ENCODE results near the gene BRD1.

Gene BRD1

GRCh38 chr22:49800408-49801238, 27.1 kb downstream of the BRD1 start:
- DNase-seq (ENCODE audit: low read depth): peak; percentile 17

- DNase-seq (ENCODE audit: low read depth): no peak
These were observed 28.1 kb downstream of the BRD1 start for GRCh38 chr22:49799431-49800075.

- no peak for DNase-seq (ENCODE audit: low read depth)
These were observed 29.1 kb downstream of the BRD1 start for GRCh38 chr22:49798486-49799151.

GRCh38 chr22:49797706-49798105, 30.0 kb downstream of the BRD1 start:
- DNase-seq (ENCODE audit: low read depth): no peak

- DNase-seq (ENCODE audit: low read depth): no peak
These were observed 30.9 kb downstream of the BRD1 start for GRCh38 chr22:49796596-49797270.

GRCh38 chr22:49795521-49795920, 32.2 kb downstream of the BRD1 start:
- no peak for DNase-seq (ENCODE audit: low read depth)

- no peak for DNase-seq (ENCODE audit: low read depth)
These were observed 33.8 kb downstream of the BRD1 start for GRCh38 chr22:49793871-49794270.

GRCh38 chr22:49793296-49793695, 34.4 kb downstream of the BRD1 start:
- DNase-seq (ENCODE audit: low read depth): no peak

GRCh38 chr22:49792107-49792506, 35.6 kb downstream of the BRD1 start:
- no peak for DNase-seq (ENCODE audit: low read depth)

- DNase-seq (ENCODE audit: low read depth): no peak
These were observed 36.0 kb downstream of the BRD1 start for GRCh38 chr22:49791682-49792081.

GRCh38 chr22:49790912-49791311, 36.8 kb downstream of the BRD1 start:
- no peak for DNase-seq (ENCODE audit: low read depth)

- peak; percentile 57 for DNase-seq (ENCODE audit: low read depth)
These were observed 38.2 kb downstream of the BRD1 start for GRCh38 chr22:49789289-49790141.

- no peak for DNase-seq (ENCODE audit: low read depth)
These were observed 39.2 kb downstream of the BRD1 start for GRCh38 chr22:49788504-49788903.

- DNase-seq (ENCODE audit: low read depth): no peak
These were observed 39.8 kb downstream of the BRD1 start for GRCh38 chr22:49787861-49788260.

GRCh38 chr22:49786976-49787706, 40.5 kb downstream of the BRD1 start:
- DNase-seq (ENCODE audit: low read depth): no peak

GRCh38 chr22:49785841-49786471, 41.7 kb downstream of the BRD1 start:
- no peak for DNase-seq (ENCODE audit: low read depth)

GRCh38 chr22:49785046-49785521, 42.6 kb downstream of the BRD1 start:
- no peak for DNase-seq (ENCODE audit: low read depth)

GRCh38 chr22:49784630-49784971, 43.1 kb downstream of the BRD1 start:
- DNase-seq (ENCODE audit: low read depth): no peak

GRCh38 chr22:49783926-49784629, 43.6 kb downstream of the BRD1 start:
- no peak for DNase-seq (ENCODE audit: low read depth)
